Neuronal stem cell (in vitro differentiated cells): ENCODE measurements around the gene EME1.

Source experiments
- DNase-seq: peaks from one replicate; pipeline ENCODE4 v3.0.0-alpha.2; 2013; ENCODE audit warnings: low spot score
- H2AFZ ChIP-seq: one replicate; pipeline ENCODE4 v1.6.1; 2013; ENCODE audit warnings: mild to moderate bottlenecking, low read length, inconsistent platforms
- H2AK5ac ChIP-seq: 2 replicates; pipeline ENCODE4 v1.6.1; 2013; ENCODE audit warnings: low read depth, mild to moderate bottlenecking, inconsistent platforms, low read length, moderate library complexity, mixed read lengths
- H2BK120ac ChIP-seq: 2 replicates; pipeline ENCODE4 v1.6.1; 2013; ENCODE audit warnings: low read depth, mild to moderate bottlenecking, inconsistent platforms, low read length, moderate library complexity, mixed read lengths
- H2BK12ac ChIP-seq: one replicate; pipeline ENCODE4 v1.6.1; 2013; ENCODE audit warnings: low read length, inconsistent platforms
- H2BK15ac ChIP-seq: 2 replicates; pipeline ENCODE4 v1.6.1; 2013; ENCODE audit warnings: mild to moderate bottlenecking, low read length, inconsistent platforms, mixed read lengths
- H2BK5ac ChIP-seq: one replicate; pipeline ENCODE4 v1.6.1; 2013; ENCODE audit warnings: inconsistent platforms, mild to moderate bottlenecking, low read length, moderate library complexity
- H3K14ac ChIP-seq: one replicate; pipeline ENCODE4 v1.6.1; 2013; ENCODE audit warnings: low read length, inconsistent platforms
- H3K18ac ChIP-seq: 2 replicates; pipeline ENCODE4 v1.6.1; 2013; ENCODE audit warnings: low read length, inconsistent platforms
- H3K23ac ChIP-seq: 2 replicates; pipeline ENCODE4 v1.6.1; 2013; ENCODE audit warnings: low read depth, mild to moderate bottlenecking, mixed read lengths, low read length, inconsistent platforms; ENCODE audit not compliant: poor library complexity
- H3K27ac ChIP-seq: replicated peaks from 3 replicates; pipeline ENCODE4 v1.5.1; 2013; ENCODE audit warnings: low read length, inconsistent platforms
- H3K27me3 ChIP-seq, 3 experiments: 2 replicates each; pipeline ENCODE4 v1.6.1; 2013; ENCODE audit warnings: low read length in 3 of 3, mild to moderate bottlenecking in 2 of 3, inconsistent platforms in 1 of 3, low read depth in 1 of 3, mixed read lengths in 1 of 3, moderate library complexity in 1 of 3; ENCODE audit not compliant: control insufficient read depth in 3 of 3, insufficient read depth in 3 of 3
- H3K36me3 ChIP-seq, 2 donors: replicated peaks in 1 of 2; 2 replicates each; pipeline ENCODE4 v1.6.1; 2013; ENCODE audit warnings: low read length in 2 of 2; ENCODE audit not compliant: control insufficient read depth in 2 of 2, insufficient read depth in 2 of 2
- H3K4ac ChIP-seq: 2 replicates; pipeline ENCODE4 v1.6.1; 2013; ENCODE audit warnings: inconsistent platforms, mild to moderate bottlenecking, low read length, moderate library complexity
- H3K4me1 ChIP-seq, 2 donors: 1 replicate in 1 of 2; 2 replicates in 1 of 2; pipeline ENCODE4 v1.6.1; 2013; ENCODE audit warnings: low read length in 2 of 2, low read depth in 1 of 2; ENCODE audit not compliant: control insufficient read depth in 2 of 2, insufficient read depth in 1 of 2
- H3K4me2 ChIP-seq: one replicate; pipeline ENCODE4 v1.6.1; 2013; ENCODE audit warnings: mild to moderate bottlenecking, low read length, inconsistent platforms; ENCODE audit not compliant: insufficient read depth, poor library complexity, severe bottlenecking
- H3K4me3 ChIP-seq, 2 donors: 2 replicates each; pipeline ENCODE4 v1.5.1; 2013; ENCODE audit warnings: low read length in 2 of 2, mild to moderate bottlenecking in 2 of 2, inconsistent platforms in 1 of 2, moderate library complexity in 1 of 2
- H3K79me1 ChIP-seq: one replicate; pipeline ENCODE4 v1.6.1; 2013; ENCODE audit warnings: low read depth, mild to moderate bottlenecking, inconsistent platforms, low read length, moderate library complexity
- H3K9ac ChIP-seq: one replicate; pipeline ENCODE4 v1.6.1; 2013; ENCODE audit warnings: mild to moderate bottlenecking, low read depth, low read length, inconsistent platforms; ENCODE audit not compliant: poor library complexity
- H3K9me3 ChIP-seq, 2 donors: replicated peaks in 1 of 2; 2 replicates each; pipeline versions ENCODE3 to v1.6.1; 2013; ENCODE audit warnings: low read length in 2 of 2, mild to moderate bottlenecking in 2 of 2, inconsistent platforms in 1 of 2, low read depth in 1 of 2, mixed read lengths in 1 of 2, moderate library complexity in 1 of 2; ENCODE audit not compliant: control insufficient read depth in 2 of 2, insufficient read depth in 1 of 2
- H4K8ac ChIP-seq: one replicate; pipeline ENCODE4 v1.6.1; 2013; ENCODE audit warnings: low read depth, mild to moderate bottlenecking, inconsistent platforms, low read length, moderate library complexity
- H4K91ac ChIP-seq: one replicate; pipeline ENCODE4 v1.6.1; 2013; ENCODE audit warnings: low read length, low read depth, mild to moderate bottlenecking, inconsistent platforms; ENCODE audit not compliant: poor library complexity
- WGBS, 2 donors: extraction: QIAGEN DNeasy Blood & Tissue Kit; methylation state at CpG; one replicate each; pipeline ENCODE4 v1.1.7; 2013; ENCODE audit warnings: missing lambda C conversion rate in 2 of 2, mixed read lengths in 1 of 2; ENCODE audit not compliant: insufficient read length in 2 of 2, insufficient replicate concordance in 1 of 2; ENCODE audit errors: extremely low coverage in 2 of 2; 5-methylcytosine and 5-hydroxymethylcytosine counted together

EME1 gene

GRCh38 chr17:50424246-50424995, 51.4 kb downstream of the EME1 start:
- Histone ChIP-seq H2BK5ac (no peak overlapping the region), H3K14ac (no peak overlapping the region), H3K27ac (no peak overlapping the region), H2AFZ (no peak overlapping the region), H3K23ac (no peak overlapping the region), H3K79me1 (no peaks in the 10 kb centered on the region), H3K36me3 (no peaks in the 10 kb centered on the region), H3K9ac (no peak overlapping the region), H4K91ac (no peak overlapping the region), H3K18ac (no peak overlapping the region), H4K8ac (no peak overlapping the region), H2AK5ac (peak overlapping the region; percentile 72), H3K4ac (no peak overlapping the region), H3K9me3 (no peaks in the 10 kb centered on the region), H3K27me3 (peaks cover 0 to 16% (median 3%) of the 10 kb centered on the region in 3 experiments), H2BK12ac (no peak overlapping the region), H2BK120ac (no peak overlapping the region), H3K4me2 (no peak overlapping the region), H3K4me3 (no peak overlapping the region), H2BK15ac (no peak overlapping the region), H3K4me1 (peaks cover 10 to 14% of the 10 kb centered on the region in 2 donors)
- no CpG with 5 or more reads among the region's 9 CpGs for WGBS, 2 donors
- no peak for DNase-seq

- H2BK5ac ChIP-seq, result peak overlapping the region; percentile 33
- no peaks in the 10 kb centered on the region for H3K79me1 ChIP-seq
- no CpG with 5 or more reads among the region's 8 CpGs for WGBS, 2 donors
- no peak overlapping the region for H3K9ac ChIP-seq
- H2BK12ac ChIP-seq, result no peak overlapping the region
- H2AFZ ChIP-seq, result peak overlapping the region; percentile 94
- peak overlapping the region; percentile 56 for H2BK120ac ChIP-seq
- H4K91ac ChIP-seq, result no peak overlapping the region
- H4K8ac ChIP-seq, result peak overlapping the region; percentile 43
- no peak overlapping the region for H2BK15ac ChIP-seq
- H3K27me3 ChIP-seq, result peaks cover 0 to 16% (median 3%) of the 10 kb centered on the region in 3 experiments
- peak overlapping the region; percentile 77 for H3K14ac ChIP-seq
- peak overlapping the region; percentile 72 for H2AK5ac ChIP-seq
- H3K27ac ChIP-seq, result no peak overlapping the region
- H3K4me3 ChIP-seq, result peak overlapping the region in 1 of 2 donors; percentile 50
- no peak overlapping the region for H3K23ac ChIP-seq
- peak overlapping the region; percentile 23 for H3K4ac ChIP-seq
- no peaks in the 10 kb centered on the region for H3K9me3 ChIP-seq
- H3K4me1 ChIP-seq, result peaks cover 10 to 14% of the 10 kb centered on the region in 2 donors
- no peak for DNase-seq
- no peaks in the 10 kb centered on the region for H3K36me3 ChIP-seq
- H3K4me2 ChIP-seq, result peak overlapping the region; percentile 68
- peak overlapping the region; percentile 93 for H3K18ac ChIP-seq
These were observed 52.1 kb downstream of the EME1 start for GRCh38 chr17:50424996-50425681.

- no peak within 1 kb of the TSS for H4K91ac ChIP-seq
- peak within 1 kb of the TSS; percentile 87 for H3K4me2 ChIP-seq
- peak within 1 kb of the TSS; percentile 33 for H2BK5ac ChIP-seq
- peak within 1 kb of the TSS; percentile 43 for H4K8ac ChIP-seq
- H2BK120ac ChIP-seq, result peak within 1 kb of the TSS; percentile 56
- peak within 1 kb of the TSS; percentile 23 for H3K4ac ChIP-seq
- peak within 1 kb of the TSS; percentile 50 to 83 for H3K4me3 ChIP-seq
- H3K18ac ChIP-seq, result peak within 1 kb of the TSS; percentile 93
- H3K4me1 ChIP-seq, result peaks cover 10 to 14% of the 10 kb centered on the region in 2 donors
- H2AFZ ChIP-seq, result peak within 1 kb of the TSS; percentile 94
- peak within 1 kb of the TSS; percentile 39 for H2BK15ac ChIP-seq
- H3K79me1 ChIP-seq, result no peaks in the 10 kb centered on the region
- peaks cover 0 to 16% (median 3%) of the 10 kb centered on the region in 3 experiments for H3K27me3 ChIP-seq
- H3K27ac ChIP-seq, result no peak within 1 kb of the TSS
- WGBS, 2 donors, result no CpG with 5 or more reads among the region's 70 CpGs
- H3K23ac ChIP-seq, result no peak within 1 kb of the TSS
- no peak within 1 kb of the TSS for H2BK12ac ChIP-seq
- H3K9ac ChIP-seq, result peak within 1 kb of the TSS; percentile 77
- no peaks in the 10 kb centered on the region for H3K36me3 ChIP-seq
- H3K14ac ChIP-seq, result peak within 1 kb of the TSS; percentile 77
- H2AK5ac ChIP-seq, result peak within 1 kb of the TSS; percentile 72
- DNase-seq, result peak; percentile 21
- H3K9me3 ChIP-seq, result no peaks in the 10 kb centered on the region
These were observed 52.8 kb downstream of the EME1 start, which contains the start of gene ACSF2 for GRCh38 chr17:50425682-50426471. TSS of gene ACSF2 (plus strand) at chr17:50426218. CDS start at chr17:50426262, 44 bp downstream.
